NCI-H510A (cell line): ENCODE results near the gene MAGI1.
"Not testable (repeated sequence)": the region's sequence is repeated elsewhere in the genome, so short reads cannot be mapped to it uniquely, and the experiment has no call there.

Experiments used
- DNase-seq: peaks from one replicate; lab custom pipeline; 2025; lab: John Stamatoyannopoulos, UW

The MAGI1 gene

GRCh38 chr3:65748326-65748725, 290.4 kb downstream of the MAGI1 start:
- DNase-seq, result no peak

GRCh38 chr3:65746848-65747247, 291.9 kb downstream of the MAGI1 start:
- DNase-seq, result no peak

GRCh38 chr3:65745306-65745705, 293.4 kb downstream of the MAGI1 start:
- no peak for DNase-seq

GRCh38 chr3:65742914-65743313, 295.8 kb downstream of the MAGI1 start:
- DNase-seq, result no peak

- DNase-seq, result no peak
These were observed 297.2 kb downstream of the MAGI1 start for GRCh38 chr3:65741540-65741939.

- DNase-seq, result no peak
These were observed 298.7 kb downstream of the MAGI1 start for GRCh38 chr3:65739901-65740541.

GRCh38 chr3:65734792-65735191, 303.9 kb downstream of the MAGI1 start:
- no peak for DNase-seq

GRCh38 chr3:65734382-65734781, 304.3 kb downstream of the MAGI1 start:
- DNase-seq, result no peak

GRCh38 chr3:65733459-65733858, 305.3 kb downstream of the MAGI1 start:
- DNase-seq, result no peak

- no peak for DNase-seq
These were observed 306.4 kb downstream of the MAGI1 start for GRCh38 chr3:65732051-65732935.

GRCh38 chr3:65730449-65730848, 308.3 kb downstream of the MAGI1 start:
- no peak for DNase-seq

GRCh38 chr3:65729973-65730372, 308.7 kb downstream of the MAGI1 start:
- no peak for DNase-seq

GRCh38 chr3:65729555-65729954, 309.2 kb downstream of the MAGI1 start:
- DNase-seq, result no peak

- DNase-seq, result no peak
These were observed 310.6 kb downstream of the MAGI1 start for GRCh38 chr3:65728138-65728537.

GRCh38 chr3:65723985-65724384, 314.7 kb downstream of the MAGI1 start:
- DNase-seq, result no peak

GRCh38 chr3:65723011-65723410, 315.7 kb downstream of the MAGI1 start:
- DNase-seq, result no peak

GRCh38 chr3:65720989-65721737, 317.6 kb downstream of the MAGI1 start:
- no peak for DNase-seq

- not testable (repeated sequence) for DNase-seq
These were observed 319.1 kb downstream of the MAGI1 start for GRCh38 chr3:65719639-65720038.

- DNase-seq, result no peak
These were observed 320.9 kb downstream of the MAGI1 start for GRCh38 chr3:65717676-65718346.

- DNase-seq, result no peak
These were observed 322.5 kb downstream of the MAGI1 start for GRCh38 chr3:65716071-65716751.

- DNase-seq, result no peak
These were observed 324.6 kb downstream of the MAGI1 start for GRCh38 chr3:65714134-65714533.

GRCh38 chr3:65713016-65713415, 325.7 kb downstream of the MAGI1 start:
- DNase-seq, result no peak
